ENCODE data around the gene PXN. TPM values are rescaled to one million over a fixed set of nuclear protein-coding genes. Genes with fewer than 3 reads are reported as not detected.
"Not testable (repeated sequence)": the region's sequence is repeated elsewhere in the genome, so short reads cannot be mapped to it uniquely, and the experiment has no call there.

The PXN gene
- total RNA-seq, 1 donor from 2014 or later = 47.1 TPM

DNA sequence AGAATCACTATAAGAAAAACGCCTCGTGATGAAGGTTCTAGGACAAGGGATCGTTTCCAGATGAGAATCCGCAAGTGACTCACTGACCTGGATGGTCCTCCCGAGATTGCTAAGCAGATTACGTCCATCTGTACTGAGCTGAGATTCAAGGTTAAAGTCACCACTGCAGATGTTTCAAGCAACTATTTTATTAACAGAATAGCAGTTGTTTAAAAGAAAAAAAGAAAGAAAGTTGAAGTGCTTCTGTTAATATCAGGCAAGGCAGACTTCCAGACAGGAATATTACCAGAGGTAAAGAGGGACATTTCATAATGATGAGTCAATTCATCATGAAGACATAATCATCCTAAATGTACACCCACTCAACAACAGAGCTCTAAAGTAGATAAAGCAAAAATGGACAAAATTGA is 17.9 kb downstream of the PXN start:
- ATAC-seq (ENCODE audit: poor library complexity) (no peak), DNase-seq (no peak)
- intact Hi-C loops (cut with DNase I) = no loop called here

- no peak for ATAC-seq (ENCODE audit: poor library complexity)
- no peak for DNase-seq
- intact Hi-C loops (cut with DNase I) = no loop called here
These were observed 18.3 kb downstream of the PXN start for GRCh38 chr12:120247183-120247582.

DNA sequence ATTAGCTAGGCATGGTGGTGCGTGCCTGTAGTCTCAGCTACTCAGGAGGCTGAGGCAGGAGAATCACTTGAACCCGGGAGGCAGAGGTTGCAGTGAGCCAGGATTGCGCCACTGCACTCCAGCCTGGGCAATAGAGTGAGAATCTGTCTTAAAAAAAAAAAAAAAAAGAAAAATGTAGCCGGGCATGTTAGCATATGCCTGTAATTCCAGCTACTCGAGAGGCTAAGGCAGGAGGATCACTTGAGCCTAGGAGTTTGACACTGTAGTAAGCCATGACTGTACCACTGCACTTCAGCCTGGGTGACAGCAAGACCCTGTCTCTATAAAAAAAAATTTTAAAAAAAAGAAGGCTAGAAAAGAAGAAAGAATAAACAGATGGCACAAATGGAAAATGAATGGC is 18.8 kb downstream of the PXN start:
- intact Hi-C loops (cut with DNase I); ATAC-seq (ENCODE audit: poor library complexity); DNase-seq: not testable (repeated sequence)

DNA sequence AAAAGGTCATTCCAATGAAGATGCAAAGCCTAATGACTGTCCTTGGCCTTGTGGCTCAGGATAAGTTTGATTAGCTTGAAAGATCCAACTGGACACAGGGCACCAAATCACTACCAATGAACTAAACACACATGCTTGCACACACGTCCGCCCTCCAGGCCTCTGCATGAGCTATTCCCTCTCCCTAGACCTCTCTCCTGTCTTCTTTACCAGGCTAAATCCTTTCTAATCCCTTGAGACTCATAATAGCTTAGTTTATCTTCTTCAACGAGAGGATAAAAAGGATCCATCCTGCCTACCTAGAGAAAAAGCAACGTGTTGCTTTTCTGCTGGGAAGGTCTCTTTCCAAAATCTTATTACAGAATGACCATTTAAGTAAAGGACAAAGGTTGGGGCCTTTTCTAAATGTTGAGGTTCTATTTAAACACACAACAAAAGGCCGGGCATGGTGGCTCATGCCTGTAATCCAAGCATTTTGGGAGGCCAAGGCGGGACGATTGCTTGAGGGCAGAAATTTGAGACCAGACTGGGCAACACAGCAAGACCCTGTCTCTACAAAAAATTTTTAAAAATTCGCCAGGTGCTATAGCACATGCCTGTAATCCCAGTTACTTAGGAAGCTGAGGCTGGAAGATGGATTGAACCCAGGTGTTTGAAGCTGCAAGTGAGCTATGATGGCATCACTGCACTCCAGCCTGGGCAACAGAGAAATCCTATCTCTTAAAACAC is 22.4 kb downstream of the PXN start:
- DNase-seq (no peak), ATAC-seq (ENCODE audit: poor library complexity) (no peak)
- intact Hi-C loops (cut with DNase I) = no loop called here

DNA sequence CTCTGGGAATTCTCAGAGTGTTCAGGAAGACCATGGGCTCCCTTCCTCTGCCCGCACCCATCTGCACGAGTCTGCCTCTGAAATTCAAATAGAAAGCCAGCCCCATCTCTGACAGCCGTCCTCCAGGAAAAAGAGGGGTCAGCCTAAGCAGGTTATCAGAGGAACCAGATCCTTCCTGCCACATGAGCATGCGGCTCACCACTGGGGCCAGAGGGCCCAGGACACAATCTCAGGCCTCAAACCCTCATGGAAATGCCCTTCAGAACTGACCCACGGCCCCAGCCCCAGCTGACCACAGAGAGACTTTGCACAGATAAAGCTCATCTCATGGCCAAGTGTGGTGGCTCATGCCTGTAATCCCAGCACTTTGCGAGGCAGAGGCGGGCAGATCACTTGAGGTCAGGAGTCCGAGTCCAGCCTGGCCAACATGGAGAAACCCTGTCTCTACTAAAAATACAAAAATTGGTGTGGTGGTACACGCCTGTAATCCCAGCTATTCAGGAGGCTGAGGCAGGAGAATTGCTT is 23.2 kb downstream of the PXN start:
- intact Hi-C loops (cut with DNase I) = no loop called here
- DNase-seq (no peak), ATAC-seq (ENCODE audit: poor library complexity) (peak; percentile 11)

GRCh38 chr12:120241561-120242274 is 23.8 kb downstream of the PXN start:
- DNase-seq (no peak), ATAC-seq (ENCODE audit: poor library complexity) (no peak)
- intact Hi-C loops (cut with DNase I) = no loop called here

GRCh38 chr12:120240495-120240833 is 25.1 kb downstream of the PXN start:
- DNase-seq (no peak), ATAC-seq (ENCODE audit: poor library complexity) (no peak)
- intact Hi-C loops (cut with DNase I) = no loop called here

GRCh38 chr12:120239776-120240494 is 25.6 kb downstream of the PXN start:
- DNase-seq (no peak), ATAC-seq (ENCODE audit: poor library complexity) (no peak)
- intact Hi-C loops (cut with DNase I) = no loop called here

DNA sequence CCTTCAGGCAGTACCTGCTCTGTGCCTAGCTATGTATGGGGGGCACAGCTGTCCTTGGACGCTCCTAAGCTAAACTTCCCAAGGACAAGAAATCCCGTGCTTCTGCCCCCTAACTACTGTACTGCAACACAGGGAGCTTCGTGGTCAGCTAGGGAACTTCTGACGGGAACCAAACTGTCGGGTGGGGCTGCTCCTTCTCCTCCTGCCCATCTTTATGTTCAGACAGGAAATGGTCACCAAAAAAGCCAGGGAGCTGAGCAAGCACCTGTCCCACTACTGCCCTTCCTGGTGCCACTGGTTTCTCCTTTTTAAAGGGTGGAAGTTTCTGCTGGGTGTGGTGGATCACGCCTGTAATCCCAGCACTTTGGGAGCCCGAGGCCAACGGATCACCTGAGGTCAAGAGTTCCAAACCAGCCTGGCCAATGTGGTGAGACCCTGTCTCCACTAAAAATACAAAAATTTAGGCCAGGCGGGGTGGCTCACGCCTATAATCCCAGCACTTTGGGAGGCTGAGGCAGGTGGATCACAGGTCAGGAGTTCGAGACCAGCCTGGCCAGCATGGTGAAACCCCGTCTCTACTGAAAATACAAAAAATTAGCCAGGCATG is 26.6 kb downstream of the PXN start:
- DNase-seq (no peak), ATAC-seq (ENCODE audit: poor library complexity) (no peak)
- intact Hi-C loops (cut with DNase I) = no loop called here

GRCh38 chr12:120238217-120238616 is 27.3 kb downstream of the PXN start:
- intact Hi-C loops (cut with DNase I) = no loop called here
- DNase-seq (no peak), ATAC-seq (ENCODE audit: poor library complexity) (no peak)

DNA sequence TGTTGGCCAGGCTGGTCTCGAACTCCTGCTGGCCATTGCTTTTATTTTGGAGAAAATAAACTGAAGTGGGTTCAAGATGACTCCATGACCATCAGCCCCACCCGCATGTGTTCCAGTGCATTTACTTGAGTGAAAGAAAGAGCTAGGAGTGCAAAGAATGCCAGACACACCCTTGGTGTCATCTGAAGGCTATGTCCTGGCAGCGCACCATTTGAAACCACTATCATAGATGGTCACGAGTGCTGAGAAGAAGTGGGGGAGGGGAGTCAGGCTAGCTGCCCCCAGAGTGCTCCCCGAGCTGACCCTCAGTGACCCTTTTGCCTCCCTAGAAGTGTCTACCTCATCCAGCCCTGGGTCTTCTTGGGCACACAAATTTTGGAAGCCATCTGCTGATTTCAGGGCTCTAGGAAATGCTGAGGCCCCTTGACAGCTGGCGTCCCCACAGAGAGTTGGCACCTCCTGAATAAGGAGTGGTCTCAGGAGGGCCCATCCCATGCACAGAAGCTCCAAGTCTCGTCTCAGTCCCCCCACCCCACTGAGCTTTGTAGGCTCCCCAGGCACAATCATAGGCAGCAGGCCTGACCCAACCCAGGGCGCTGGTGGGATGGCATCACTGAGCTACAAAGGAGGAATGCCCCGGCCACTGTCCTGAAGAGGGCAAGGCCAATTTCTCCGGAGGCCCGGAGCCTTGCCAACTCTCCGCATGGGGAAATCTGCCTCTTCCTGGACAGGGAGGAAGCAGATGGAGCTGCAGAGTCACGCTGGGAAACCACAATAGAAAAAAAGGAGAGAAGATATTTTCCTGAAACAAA is 28.0 kb downstream of the PXN start:
- intact Hi-C loops (cut with DNase I) = no loop called here
- ATAC-seq (ENCODE audit: poor library complexity) = peak; percentile 20
- peak; percentile 90 for DNase-seq

DNA sequence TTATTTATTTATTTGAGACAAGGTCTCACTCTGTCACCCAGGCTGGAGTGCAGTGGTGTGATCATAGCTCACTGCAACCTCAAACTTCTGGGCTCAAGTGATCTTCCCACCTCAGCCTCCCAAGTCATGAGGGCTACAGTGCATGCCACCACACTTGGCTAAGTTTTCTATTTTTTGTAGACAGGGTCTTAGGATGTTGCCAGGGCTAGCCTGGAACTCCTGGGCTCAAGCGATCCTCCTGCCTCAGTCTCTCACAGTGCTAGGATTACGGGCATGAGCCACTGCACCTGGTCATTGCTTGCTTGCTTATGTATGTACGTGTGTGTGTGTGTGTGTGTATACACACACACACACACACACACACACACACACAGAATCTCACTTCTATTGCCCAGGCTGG is 28.7 kb downstream of the PXN start:
- ATAC-seq (ENCODE audit: poor library complexity); DNase-seq; intact Hi-C loops (cut with DNase I): not testable (repeated sequence)

DNA sequence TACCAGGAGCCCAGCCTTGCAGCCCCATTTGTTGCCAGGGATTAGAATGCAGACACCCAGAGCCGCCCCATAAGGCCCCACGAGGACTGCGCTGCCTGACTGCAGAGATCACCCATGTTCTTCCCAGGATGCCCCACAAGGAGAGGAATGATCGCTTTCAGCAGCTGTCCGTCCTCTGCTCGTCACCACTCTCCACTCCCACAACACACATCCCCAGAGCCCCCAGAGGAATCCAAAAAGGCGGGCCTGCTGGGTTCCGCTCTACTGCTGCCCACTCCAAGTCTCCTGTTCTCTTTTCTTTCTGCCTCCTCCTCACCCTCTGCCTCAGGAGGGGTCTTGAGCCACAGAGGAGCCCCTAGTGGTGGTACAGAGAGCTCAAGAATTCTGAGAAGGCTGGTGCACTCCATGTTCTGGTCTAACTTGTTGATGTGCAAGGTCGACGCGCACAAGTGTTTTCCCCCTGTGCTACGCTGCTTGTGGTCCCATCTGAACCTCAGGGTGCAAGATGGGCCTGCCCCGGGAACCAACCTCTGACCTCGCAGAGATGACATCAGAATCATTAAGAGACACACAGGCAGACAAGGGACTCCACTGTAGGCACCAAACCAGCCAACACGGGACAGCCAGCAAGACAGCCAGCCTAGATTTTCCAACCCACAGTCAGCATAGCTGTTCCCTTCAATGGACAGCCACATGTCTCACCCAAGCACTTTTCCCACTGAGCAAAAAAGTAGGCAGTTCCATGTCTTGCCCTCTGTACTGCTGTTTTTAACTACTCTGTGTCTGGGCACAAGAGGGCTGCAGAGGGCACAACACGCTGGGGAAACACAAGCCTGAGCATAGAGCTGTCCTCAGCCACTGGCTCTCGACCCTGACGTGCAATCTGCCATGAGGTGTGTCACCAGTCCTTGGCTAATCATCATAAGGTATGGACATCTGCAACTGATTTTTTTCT is 29.9 kb downstream of the PXN start:
- ATAC-seq (ENCODE audit: poor library complexity) (peak; percentile 2), DNase-seq (no peak)
- intact Hi-C loops (cut with DNase I) = no loop called here

GRCh38 chr12:120234643-120235368 is 30.7 kb downstream of the PXN start:
- DNase-seq (peak; percentile 91), ATAC-seq (ENCODE audit: poor library complexity) (peak; percentile 74)
- intact Hi-C loops (cut with DNase I) = no loop called here

DNA sequence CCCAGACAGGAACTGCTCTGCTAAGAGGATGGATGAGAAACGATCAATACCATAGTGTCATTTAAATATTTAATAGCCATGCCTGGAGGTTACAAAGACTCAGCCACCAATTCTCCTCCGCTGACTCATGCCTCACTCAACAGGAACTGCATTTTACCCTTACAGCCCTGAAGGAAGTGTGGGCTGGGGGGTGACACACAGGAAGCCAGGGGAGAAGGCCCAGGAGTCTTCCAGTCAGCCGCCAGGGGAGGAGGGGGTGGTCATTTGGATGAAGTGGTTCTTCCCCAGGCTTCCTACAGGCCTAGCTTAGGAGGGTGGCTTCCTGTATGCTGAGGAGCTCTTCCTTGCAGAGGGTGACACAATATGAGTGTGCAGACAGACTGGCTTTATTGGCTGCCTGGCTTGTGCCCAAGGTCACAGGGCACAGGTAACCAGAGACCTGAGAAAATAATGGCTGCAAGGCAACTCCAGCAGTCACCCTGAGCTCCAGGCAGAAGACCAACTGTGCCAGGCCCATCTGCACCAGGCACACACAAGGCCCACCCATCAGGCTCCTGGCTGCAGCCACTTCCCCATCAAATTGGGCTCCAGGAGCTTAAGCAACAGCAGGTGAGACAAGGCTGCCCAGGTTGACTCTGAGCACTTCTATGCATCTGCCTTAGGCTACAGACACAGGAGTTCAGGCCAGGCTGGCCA is 34.1 kb downstream of the PXN start:
- intact Hi-C loops (cut with DNase I) = no loop called here
- DNase-seq (no peak), ATAC-seq (ENCODE audit: poor library complexity) (no peak)

- intact Hi-C loops (cut with DNase I) = no loop called here
- DNase-seq (no peak), ATAC-seq (ENCODE audit: poor library complexity) (no peak)
These were observed 34.6 kb downstream of the PXN start for GRCh38 chr12:120230974-120231315.

Data from Right ventricle myocardium superior (tissue), 1 donor.